CD14-positive monocyte (primary cell): ENCODE results near the gene BLOC1S3. TPM values are rescaled to one million over a fixed set of nuclear protein-coding genes. Genes with fewer than 3 reads are reported as not detected.

Experiments
- DNase-seq, 3 donors: peaks; one replicate each; pipeline ENCODE4 v3.0.0-alpha.2; 2011 to 2022
- H2AFZ ChIP-seq: 2 replicates; pipeline ENCODE4 v1.6.0; 2012; ENCODE audit warnings: mild to moderate bottlenecking, low read depth, low read length, inconsistent platforms; ENCODE audit not compliant: insufficient read depth, poor library complexity, severe bottlenecking
- H3K27ac ChIP-seq, 2 donors: 1 replicate in 1 of 2; 2 replicates in 1 of 2; pipeline ENCODE4 v1.5.1; 2012 to 2013; ENCODE audit warnings: low read length in 2 of 2, control low read depth in 1 of 2, inconsistent platforms in 1 of 2, low read depth in 1 of 2, mild to moderate bottlenecking in 1 of 2
- H3K27me3 ChIP-seq, 2 donors: one replicate each; pipeline versions ENCODE4 v1.6.0 to v1.6.1; 2011 to 2013; ENCODE audit warnings: low read length in 2 of 2; ENCODE audit not compliant: control insufficient read depth in 2 of 2, insufficient read depth in 2 of 2
- H3K36me3 ChIP-seq, 2 donors: replicated peaks in 1 of 2; 1 replicate in 1 of 2; 2 replicates in 1 of 2; pipeline versions ENCODE4 v1.5.1 to v1.6.1; 2012 to 2013; ENCODE audit warnings: low read length in 2 of 2, control low read depth in 1 of 2, inconsistent platforms in 1 of 2, mild to moderate bottlenecking in 1 of 2; ENCODE audit not compliant: insufficient read depth in 2 of 2, control insufficient read depth in 1 of 2
- H3K4me1 ChIP-seq, 2 donors: 1 replicate in 1 of 2; 2 replicates in 1 of 2; pipeline versions ENCODE4 v1.5.1 to v1.6.1; 2012 to 2013; ENCODE audit warnings: low read length in 2 of 2, control low read depth in 1 of 2, inconsistent platforms in 1 of 2, mild to moderate bottlenecking in 1 of 2, moderate library complexity in 1 of 2; ENCODE audit not compliant: insufficient read depth in 2 of 2, control insufficient read depth in 1 of 2
- H3K4me2 ChIP-seq: replicated peaks from 2 replicates; pipeline ENCODE3; 2012; ENCODE audit warnings: low read length, moderate library complexity, mild to moderate bottlenecking; ENCODE audit not compliant: poor library complexity, severe bottlenecking; ENCODE audit errors: extremely low read depth
- H3K4me3 ChIP-seq, 3 experiments: fragments of 200-600 bp in 1 of 3; sonication (generic) in 1 of 3; replicated peaks in 1 of 3; 1 replicate in 2 of 3; 2 replicates in 1 of 3; pipeline ENCODE4 v1.5.1; 2011 to 2013; ENCODE audit warnings: low read length in 3 of 3, mild to moderate bottlenecking in 3 of 3, control low read depth in 2 of 3, low read depth in 2 of 3, inconsistent platforms in 1 of 3, moderate library complexity in 1 of 3
- H3K79me2 ChIP-seq: 2 replicates; pipeline ENCODE4 v1.6.0; 2012; ENCODE audit warnings: mild to moderate bottlenecking, control low read depth, inconsistent platforms, low read length, moderate library complexity; ENCODE audit not compliant: insufficient read depth
- H3K9ac ChIP-seq: 2 replicates; pipeline ENCODE4 v1.6.0; 2017; ENCODE audit warnings: low read length, mild to moderate bottlenecking; ENCODE audit not compliant: insufficient read depth, poor library complexity, severe bottlenecking
- H3K9me3 ChIP-seq, 2 donors: replicated peaks in 1 of 2; 1 replicate in 1 of 2; 2 replicates in 1 of 2; pipeline versions ENCODE4 v1.5.1 to v1.6.1; 2012 to 2013; ENCODE audit warnings: low read length in 2 of 2, control low read depth in 1 of 2; ENCODE audit not compliant: control insufficient read depth in 1 of 2, insufficient read depth in 1 of 2
- H4K20me1 ChIP-seq: 2 replicates; pipeline ENCODE4 v1.6.0; 2012; ENCODE audit warnings: mild to moderate bottlenecking, low read length, control low read depth, moderate library complexity; ENCODE audit not compliant: insufficient read depth
- H3K27ac Mint-ChIP-seq, 7 donors: one replicate each; pipeline ENCODE4 v1.8.0; 2020; ENCODE audit warnings: mild to moderate bottlenecking in 7 of 7, mixed read lengths in 7 of 7, moderate library complexity in 6 of 7, inconsistent platforms in 2 of 7
- H3K27me3 Mint-ChIP-seq, 3 donors: one replicate each; pipeline ENCODE4 v1.8.0; 2021 to 2022; ENCODE audit warnings: low read depth in 3 of 3, mild to moderate bottlenecking in 3 of 3, mixed read lengths in 3 of 3, moderate library complexity in 3 of 3, inconsistent platforms in 1 of 3
- H3K36me3 Mint-ChIP-seq, 2 donors: one replicate each; pipeline ENCODE4 v1.8.0; 2020; ENCODE audit warnings: mixed read lengths in 2 of 2, inconsistent platforms in 1 of 2, mild to moderate bottlenecking in 1 of 2
- H3K4me1 Mint-ChIP-seq: one replicate; pipeline ENCODE4 v1.8.0; 2020; ENCODE audit warnings: mild to moderate bottlenecking, mixed read lengths
- H3K4me3 Mint-ChIP-seq, 2 donors: one replicate each; pipeline ENCODE4 v1.8.0; 2020; ENCODE audit warnings: mild to moderate bottlenecking in 2 of 2, mixed read lengths in 2 of 2, moderate library complexity in 1 of 2
- H3K9me3 Mint-ChIP-seq, 7 donors: one replicate each; pipeline ENCODE4 v1.8.0; 2020 to 2022; ENCODE audit warnings: mixed read lengths in 7 of 7, mild to moderate bottlenecking in 6 of 7, moderate library complexity in 6 of 7, inconsistent platforms in 2 of 7
- CTCF ChIP-seq: fragments of 200-600 bp; IDR thresholded peaks from one replicate; pipeline ENCODE4 v1.8.0; 2022; ENCODE audit warnings: antibody characterized with exemption, mild to moderate bottlenecking
- whole genome bisulfite sequencing: methylation state at CpG from one replicate; pipeline ENCODE4 v1.1.5; 2013; ENCODE audit warnings: missing lambda C conversion rate; ENCODE audit not compliant: insufficient coverage; 5-methylcytosine and 5-hydroxymethylcytosine counted together
- intact Hi-C, 2 donors: fragments of 100-400 bp; cut with micrococcal nuclease; formaldehyde crosslinking; loops; one replicate each; pipeline versions ENCODE4 v1.15.0 to v1.15.1; 2023
- polyA plus RNA-seq, 3 donors: library from polyadenylated mRNA; depleted of rRNA in 1 of 3; unstranded in 2 of 3; stranded (reverse) in 1 of 3; fragments of 300-500 nt in 2 of 3; fragments of >200 nt in 1 of 3; fragmentation: Illumina TruSeq in 2 of 3; gene quantifications; 1 replicate in 2 of 3; 2 replicates in 1 of 3; pipeline ENCODE4 v1.2.3, GENCODE V29; 2012 to 2021

Gene BLOC1S3
- polyA plus RNA-seq, 3 donors, result 2.9 to 6.7 (median 4.7) TPM

GRCh38 chr19:45151821-45152503, 26.6 kb upstream of the BLOC1S3 start:
- Mint-ChIP-seq H3K9me3 (peaks cover 0 to 18% (median 10%) of the 10 kb centered on the region in 7 donors), H3K27ac (no peak overlapping the region)

More at GRCh38 chr19:45151821-45152503, 26.6 kb upstream of the BLOC1S3 start:
- 17% methylated on average over 64 of the region's 64 CpGs for WGBS
- no peak overlapping the region for H3K27ac ChIP-seq
- H3K4me1 Mint-ChIP-seq, result peaks cover 18% of the 10 kb centered on the region
- intact Hi-C loops, result no loop called here
- no peaks in the 10 kb centered on the region for H3K36me3 ChIP-seq
- peaks cover 5 to 7% of the 10 kb centered on the region in 2 donors for H3K36me3 Mint-ChIP-seq
- H4K20me1 ChIP-seq, result no peaks in the 10 kb centered on the region
- H3K27me3 Mint-ChIP-seq, result peaks cover 37 to 61% (median 50%) of the 10 kb centered on the region in 3 donors
- H3K9ac ChIP-seq, result no peak overlapping the region
- H3K9me3 ChIP-seq, result peaks cover 0 to 19% of the 10 kb centered on the region in 2 donors
- H3K4me2 ChIP-seq, result peak overlapping the region; percentile 57
- no peak for DNase-seq
- peaks cover 14 to 24% of the 10 kb centered on the region in 2 donors for H3K4me1 ChIP-seq
- TF ChIP-seq CTCF, result no peak
- H3K4me3 Mint-ChIP-seq, result peak overlapping the region; percentile 20 to 88
- peak overlapping the region in 1 of 3 experiments; percentile 44 for H3K4me3 ChIP-seq
- H3K27me3 ChIP-seq, result peaks cover 14 to 42% of the 10 kb centered on the region in 2 donors
- H3K79me2 ChIP-seq, result no peaks in the 10 kb centered on the region
- no peak overlapping the region for H2AFZ ChIP-seq
